OCI-LY3 (cell line): Measurements from ENCODE around the gene MAP2K7.

Source experiments
- EZH2phosphoT487 ChIP-seq: fragments of 200-600 bp; shearing (Covaris generic); IDR thresholded peaks from 2 replicates; pipeline ENCODE4 v1.6.1; 2018; ENCODE audit warnings: antibody characterized with exemption, mixed run types, low read depth
- TF ChIP-seq, protein P1 (sequence below): fragments of 200-600, 300-600 bp; sonication (generic); IDR thresholded peaks from 2 replicates; pipeline ENCODE4 v1.5.1; 2014; ENCODE audit warnings: antibody characterized with exemption, low read length, low read depth

- TF ChIP-seq, protein P1, sequence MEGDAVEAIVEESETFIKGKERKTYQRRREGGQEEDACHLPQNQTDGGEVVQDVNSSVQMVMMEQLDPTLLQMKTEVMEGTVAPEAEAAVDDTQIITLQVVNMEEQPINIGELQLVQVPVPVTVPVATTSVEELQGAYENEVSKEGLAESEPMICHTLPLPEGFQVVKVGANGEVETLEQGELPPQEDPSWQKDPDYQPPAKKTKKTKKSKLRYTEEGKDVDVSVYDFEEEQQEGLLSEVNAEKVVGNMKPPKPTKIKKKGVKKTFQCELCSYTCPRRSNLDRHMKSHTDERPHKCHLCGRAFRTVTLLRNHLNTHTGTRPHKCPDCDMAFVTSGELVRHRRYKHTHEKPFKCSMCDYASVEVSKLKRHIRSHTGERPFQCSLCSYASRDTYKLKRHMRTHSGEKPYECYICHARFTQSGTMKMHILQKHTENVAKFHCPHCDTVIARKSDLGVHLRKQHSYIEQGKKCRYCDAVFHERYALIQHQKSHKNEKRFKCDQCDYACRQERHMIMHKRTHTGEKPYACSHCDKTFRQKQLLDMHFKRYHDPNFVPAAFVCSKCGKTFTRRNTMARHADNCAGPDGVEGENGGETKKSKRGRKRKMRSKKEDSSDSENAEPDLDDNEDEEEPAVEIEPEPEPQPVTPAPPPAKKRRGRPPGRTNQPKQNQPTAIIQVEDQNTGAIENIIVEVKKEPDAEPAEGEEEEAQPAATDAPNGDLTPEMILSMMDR = no peak
- no peak for TF ChIP-seq EZH2phosphoT487
These were observed 36.4 kb upstream of the MAP2K7 start for GRCh38 chr19:7867092-7867844.
